Measurements from ENCODE around the gene SLC9A6.

SLC9A6 gene

GRCh38 chrX:136035663-136036062 lies 50.4 kb downstream of the SLC9A6 start:
- DNase-seq (ENCODE audit: low read depth) = no peak

GRCh38 chrX:136039485-136039884 lies 54.2 kb downstream of the SLC9A6 start:
- no peak for TF ChIP-seq CTCF (conservative IDR thresholded peaks at IDR 0.05; ENCODE audit: low read length)

More at GRCh38 chrX:136035663-136036062, 50.4 kb downstream of the SLC9A6 start:
- no peak overlapping the region for H3K4me3 ChIP-seq (ENCODE audit: low read length)
- TF ChIP-seq CTCF (conservative IDR thresholded peaks at IDR 0.05; ENCODE audit: low read length) = no peak

GRCh38 chrX:136039968-136040367 lies 54.7 kb downstream of the SLC9A6 start:
- DNase-seq (ENCODE audit: low read depth) = no peak
- TF ChIP-seq CTCF (conservative IDR thresholded peaks at IDR 0.05; ENCODE audit: low read length) = no peak
- no peak overlapping the region for H3K4me3 ChIP-seq (ENCODE audit: low read length)

More at GRCh38 chrX:136039485-136039884, 54.2 kb downstream of the SLC9A6 start:
- H3K4me3 ChIP-seq (ENCODE audit: low read length) = no peak overlapping the region
- no peak for DNase-seq (ENCODE audit: low read depth)

GRCh38 chrX:136041254-136041812 lies 56.1 kb downstream of the SLC9A6 start:
- H3K4me3 ChIP-seq (ENCODE audit: low read length) = no peak overlapping the region
- TF ChIP-seq CTCF (conservative IDR thresholded peaks at IDR 0.05; ENCODE audit: low read length) = no peak

GRCh38 chrX:136045008-136045407 lies 59.8 kb downstream of the SLC9A6 start:
- no peak for TF ChIP-seq CTCF (conservative IDR thresholded peaks at IDR 0.05; ENCODE audit: low read length)
- no peak overlapping the region for H3K4me3 ChIP-seq (ENCODE audit: low read length)

More at GRCh38 chrX:136041254-136041812, 56.1 kb downstream of the SLC9A6 start:
- DNase-seq (ENCODE audit: low read depth) = no peak

GRCh38 chrX:136046295-136047015 lies 61.2 kb downstream of the SLC9A6 start:
- H3K4me3 ChIP-seq (ENCODE audit: low read length) = no peak overlapping the region
- DNase-seq (ENCODE audit: low read depth) = no peak
- TF ChIP-seq CTCF (conservative IDR thresholded peaks at IDR 0.05; ENCODE audit: low read length) = no peak

More at GRCh38 chrX:136045008-136045407, 59.8 kb downstream of the SLC9A6 start:
- DNase-seq (ENCODE audit: low read depth) = no peak
